ENCODE results near the gene ENAH. TPM values are rescaled to one million over a fixed set of nuclear protein-coding genes. Genes with fewer than 3 reads are reported as not detected.

The ENAH gene
- polyA plus RNA-seq, 1 donor from 2014 or later = 0.04 TPM

DNA sequence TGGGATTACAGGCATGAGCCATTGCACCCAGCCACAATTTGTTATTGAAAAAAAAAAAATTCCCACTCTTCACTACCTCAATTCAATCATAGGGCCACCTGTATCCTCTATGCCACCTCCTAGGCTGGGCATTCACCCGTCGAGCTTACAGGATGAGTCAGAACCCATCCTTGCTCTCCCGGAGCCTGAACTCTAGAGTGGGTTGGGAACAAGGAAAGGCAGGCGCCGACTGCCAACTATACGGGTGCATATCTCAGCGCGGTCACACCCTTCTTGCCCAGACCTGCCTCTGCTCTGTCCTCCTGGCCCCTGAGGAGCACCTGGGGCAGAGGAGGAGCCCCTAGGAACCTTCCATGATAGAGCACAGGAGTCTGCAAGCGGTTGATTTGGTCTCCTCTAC is 203.7 kb downstream of the ENAH start:
- H3K27me3 Mint-ChIP-seq = no peaks in the 10 kb centered on the region
- no peak overlapping the region for H3K27ac Mint-ChIP-seq
- H3K36me3 Mint-ChIP-seq = no peaks in the 10 kb centered on the region
- H3K4me1 Mint-ChIP-seq = peaks cover 8 to 23% (median 20%) of the 10 kb centered on the region in 3 donors
- H3K9me3 Mint-ChIP-seq = no peaks in the 10 kb centered on the region
- H3K4me3 Mint-ChIP-seq = no peak overlapping the region

GRCh38 chr1:225448146-225448805 is 204.6 kb downstream of the ENAH start:
- Mint-ChIP-seq H3K4me3 (no peak overlapping the region), H3K27ac (no peak overlapping the region), H3K9me3 (no peaks in the 10 kb centered on the region), H3K27me3 (no peaks in the 10 kb centered on the region), H3K4me1 (peaks cover 13 to 31% (median 22%) of the 10 kb centered on the region in 3 donors), H3K36me3 (no peaks in the 10 kb centered on the region)

DNA sequence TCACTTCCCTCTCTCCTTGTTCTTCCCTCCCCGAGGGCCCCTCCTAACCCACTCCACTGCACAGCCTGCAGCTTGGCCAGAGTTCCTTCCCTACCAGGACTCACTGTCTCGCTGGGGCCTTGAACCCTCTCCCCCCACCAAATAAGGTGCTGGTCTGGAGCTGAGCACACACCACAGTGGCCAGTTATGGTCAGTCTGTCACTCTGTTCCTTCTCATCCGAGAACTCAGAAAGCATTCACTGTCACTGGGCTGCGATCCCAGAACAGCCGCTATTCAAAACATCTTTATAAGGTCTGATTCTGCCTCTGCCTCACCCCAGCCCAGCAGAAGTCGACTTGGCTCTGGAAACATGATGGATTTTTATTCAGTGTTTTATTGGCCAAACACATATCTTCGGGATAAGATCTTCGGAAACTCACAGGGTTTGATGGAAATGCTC is 205.3 kb downstream of the ENAH start:
- Mint-ChIP-seq H3K27me3 (no peaks in the 10 kb centered on the region), H3K4me3 (no peak overlapping the region), H3K9me3 (no peaks in the 10 kb centered on the region), H3K4me1 (peaks cover 18 to 37% (median 22%) of the 10 kb centered on the region in 3 donors), H3K36me3 (no peaks in the 10 kb centered on the region), H3K27ac (peak overlapping the region in 2 of 3 donors; percentile 30 to 41)

GRCh38 chr1:225446981-225447615 is 205.8 kb downstream of the ENAH start:
- H3K4me1 Mint-ChIP-seq = peaks cover 21 to 41% (median 22%) of the 10 kb centered on the region in 3 donors
- H3K27me3 Mint-ChIP-seq = no peaks in the 10 kb centered on the region
- no peaks in the 10 kb centered on the region for H3K36me3 Mint-ChIP-seq
- peak overlapping the region; percentile 30 to 59 (median 41) for H3K27ac Mint-ChIP-seq
- no peak overlapping the region for H3K4me3 Mint-ChIP-seq
- H3K9me3 Mint-ChIP-seq = no peaks in the 10 kb centered on the region

DNA sequence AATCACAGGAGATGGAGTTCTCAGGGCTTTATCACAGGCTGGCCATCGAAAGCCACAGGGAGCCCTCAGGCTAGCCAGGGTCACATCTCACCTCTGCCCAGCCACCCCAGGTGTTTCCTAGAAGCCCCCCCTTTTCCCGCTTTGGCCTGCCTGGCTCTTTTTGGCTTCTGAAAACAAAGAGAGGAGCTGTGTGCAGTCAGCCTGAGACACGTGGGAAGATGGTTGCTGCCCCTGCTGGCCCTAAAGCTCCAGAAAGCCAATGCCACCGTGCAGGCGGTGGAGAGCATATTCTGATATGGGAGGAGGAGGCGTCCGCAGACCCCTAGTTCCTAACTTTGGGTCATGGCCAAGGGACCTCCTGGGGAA is 206.3 kb downstream of the ENAH start:
- Mint-ChIP-seq H3K9me3 (no peaks in the 10 kb centered on the region), H3K4me3 (no peak overlapping the region), H3K27ac (no peak overlapping the region), H3K4me1 (peaks cover 25 to 46% (median 27%) of the 10 kb centered on the region in 3 donors), H3K27me3 (no peaks in the 10 kb centered on the region), H3K36me3 (no peaks in the 10 kb centered on the region)

- peak overlapping the region; percentile 59 to 94 (median 79) for H3K27ac Mint-ChIP-seq
- H3K27me3 Mint-ChIP-seq = no peaks in the 10 kb centered on the region
- peaks cover 27 to 47% (median 29%) of the 10 kb centered on the region in 3 donors for H3K4me1 Mint-ChIP-seq
- H3K36me3 Mint-ChIP-seq = no peaks in the 10 kb centered on the region
- peak overlapping the region in 3 of 4 donors; percentile 80 to 89 (median 86) for H3K4me3 Mint-ChIP-seq
- no peaks in the 10 kb centered on the region for H3K9me3 Mint-ChIP-seq
These were observed 207.0 kb downstream of the ENAH start for GRCh38 chr1:225445639-225446594.

GRCh38 chr1:225442123-225442505 is 210.8 kb downstream of the ENAH start:
- Mint-ChIP-seq H3K27me3 (no peaks in the 10 kb centered on the region), H3K4me1 (peaks cover 28 to 45% (median 34%) of the 10 kb centered on the region in 3 donors), H3K27ac (peak overlapping the region in 2 of 3 donors; percentile 48 to 50), H3K36me3 (no peaks in the 10 kb centered on the region), H3K4me3 (peak overlapping the region in 2 of 4 donors; percentile 46 to 80), H3K9me3 (no peaks in the 10 kb centered on the region)

- H3K9me3 Mint-ChIP-seq = no peaks in the 10 kb centered on the region
- no peaks in the 10 kb centered on the region for H3K27me3 Mint-ChIP-seq
- H3K36me3 Mint-ChIP-seq = no peaks in the 10 kb centered on the region
- H3K4me3 Mint-ChIP-seq = peak overlapping the region in 2 of 4 donors; percentile 59 to 80
- peak overlapping the region in 2 of 3 donors; percentile 48 to 50 for H3K27ac Mint-ChIP-seq
- peaks cover 31 to 49% (median 39%) of the 10 kb centered on the region in 3 donors for H3K4me1 Mint-ChIP-seq
These were observed 211.4 kb downstream of the ENAH start for GRCh38 chr1:225441314-225442122.

DNA sequence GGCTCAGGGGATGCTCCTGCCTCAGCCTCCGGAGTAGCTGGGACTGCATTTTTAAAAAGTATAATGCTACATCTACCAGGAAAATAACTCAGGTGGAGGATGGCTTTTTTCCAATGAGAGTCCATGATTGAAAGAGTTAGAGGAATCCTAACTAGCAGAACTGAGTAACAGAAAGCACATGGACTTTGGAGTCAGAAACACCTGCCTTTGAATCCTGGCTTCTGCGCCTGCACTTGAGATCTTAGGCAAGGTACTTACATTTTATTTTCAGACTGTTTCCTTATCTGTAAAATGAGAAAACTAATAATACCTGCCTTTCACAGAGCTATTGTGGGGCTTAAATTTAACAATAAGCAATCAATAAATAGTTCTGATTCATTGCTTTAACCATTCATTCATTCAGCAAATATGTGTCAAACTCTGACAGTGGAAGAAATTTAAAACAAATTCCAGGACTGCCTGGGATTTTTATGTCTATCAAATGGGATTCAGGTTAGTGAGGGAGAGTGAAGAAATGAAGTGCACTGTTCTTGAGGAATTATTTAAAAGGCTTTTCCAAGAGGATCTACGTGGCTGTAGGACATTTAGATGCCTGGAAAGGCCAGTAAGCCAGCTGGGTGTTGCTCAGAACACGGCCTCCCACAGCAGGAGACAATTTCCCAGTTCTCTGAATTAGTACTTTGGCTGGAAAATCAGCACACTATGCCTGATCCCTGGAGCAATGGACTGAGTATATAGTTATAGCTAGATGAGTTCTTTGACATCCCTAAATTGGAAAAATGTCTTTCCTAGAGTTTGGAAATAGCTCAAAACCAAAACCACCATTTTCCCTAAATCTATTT is 212.3 kb downstream of the ENAH start:
- Mint-ChIP-seq H3K27ac (peak overlapping the region in 2 of 3 donors; percentile 5 to 48), H3K4me1 (peaks cover 36 to 51% (median 48%) of the 10 kb centered on the region in 3 donors), H3K4me3 (peak overlapping the region in 1 of 4 donors; percentile 45), H3K36me3 (no peaks in the 10 kb centered on the region), H3K9me3 (no peaks in the 10 kb centered on the region), H3K27me3 (no peaks in the 10 kb centered on the region)

DNA sequence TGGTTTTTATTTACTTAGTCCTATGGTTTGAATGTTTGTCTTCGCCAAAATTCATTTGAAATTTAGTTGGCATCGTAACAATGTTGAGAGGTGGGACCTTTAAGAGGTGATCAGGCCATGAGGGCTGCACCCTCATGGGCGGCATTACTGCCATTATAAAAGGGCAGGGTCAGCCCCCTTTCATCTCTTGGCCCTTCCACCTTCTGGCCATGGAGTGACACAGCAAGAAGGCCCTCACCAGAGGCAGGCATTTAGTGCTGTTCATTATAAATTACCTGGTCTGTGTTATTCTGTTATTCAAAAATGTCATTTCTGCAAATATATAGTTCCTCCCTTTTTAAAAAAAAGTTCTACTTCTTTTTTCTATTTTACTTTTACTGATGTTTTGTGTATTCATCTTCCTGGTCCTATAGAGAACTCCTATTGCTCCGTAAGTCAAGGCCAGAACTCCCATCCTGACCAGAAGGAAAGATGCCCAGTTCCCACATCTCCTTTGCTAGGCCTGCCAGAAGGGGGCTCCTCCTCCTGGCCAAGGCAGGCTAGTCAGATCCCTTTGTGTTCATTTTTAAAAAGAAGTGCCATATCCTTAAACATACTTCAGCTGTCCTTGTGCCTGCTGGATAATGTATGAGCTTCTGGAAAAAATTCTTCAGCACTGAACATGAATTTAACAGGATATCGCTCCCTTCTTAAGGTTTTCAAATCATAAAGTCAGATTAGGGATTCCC is 215.0 kb downstream of the ENAH start:
- H3K27ac Mint-ChIP-seq = peak overlapping the region in 1 of 3 donors; percentile 30
- H3K36me3 Mint-ChIP-seq = no peaks in the 10 kb centered on the region
- no peaks in the 10 kb centered on the region for H3K27me3 Mint-ChIP-seq
- H3K4me3 Mint-ChIP-seq = no peak overlapping the region
- no peaks in the 10 kb centered on the region for H3K9me3 Mint-ChIP-seq
- H3K4me1 Mint-ChIP-seq = peaks cover 33 to 42% (median 37%) of the 10 kb centered on the region in 3 donors
